GM18519 (cell line): Measurements from ENCODE around the gene CCSER2.
"Not testable (repeated sequence)": the region's sequence is repeated elsewhere in the genome, so short reads cannot be mapped to it uniquely, and the experiment has no call there.

Experiments used
- ATAC-seq: cut with Tn5 transposase; IDR thresholded peaks from one replicate; pipeline ENCODE4 v1.9.1; 2021; ENCODE audit warnings: mild to moderate bottlenecking, moderate library complexity; ENCODE audit not compliant: unreplicated experiment, low FRiP score

Gene CCSER2

DNA sequence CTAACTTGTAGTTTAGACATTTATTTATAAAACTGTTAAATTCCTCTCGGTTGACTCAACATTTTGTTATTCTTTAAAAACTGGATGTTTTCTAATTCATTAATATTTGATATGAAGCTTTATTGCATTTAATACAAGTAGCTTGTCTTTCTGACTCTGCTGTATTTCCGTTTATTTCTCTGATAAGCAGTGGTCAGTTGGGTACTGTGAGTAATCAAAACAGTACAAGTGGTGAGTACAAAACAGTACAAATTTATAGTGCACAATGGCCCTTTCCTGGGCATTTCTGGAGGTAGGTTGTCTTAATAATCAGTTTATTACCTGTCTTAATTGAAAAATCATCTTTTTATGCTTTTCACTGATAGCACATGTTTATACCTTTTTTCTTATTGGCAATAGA is 182.7 kb downstream of the CCSER2 start:
- no peak for ATAC-seq

- no peak for ATAC-seq
Observed at GRCh38 chr10:84511709-84512285, 183.4 kb downstream of the CCSER2 start.

DNA sequence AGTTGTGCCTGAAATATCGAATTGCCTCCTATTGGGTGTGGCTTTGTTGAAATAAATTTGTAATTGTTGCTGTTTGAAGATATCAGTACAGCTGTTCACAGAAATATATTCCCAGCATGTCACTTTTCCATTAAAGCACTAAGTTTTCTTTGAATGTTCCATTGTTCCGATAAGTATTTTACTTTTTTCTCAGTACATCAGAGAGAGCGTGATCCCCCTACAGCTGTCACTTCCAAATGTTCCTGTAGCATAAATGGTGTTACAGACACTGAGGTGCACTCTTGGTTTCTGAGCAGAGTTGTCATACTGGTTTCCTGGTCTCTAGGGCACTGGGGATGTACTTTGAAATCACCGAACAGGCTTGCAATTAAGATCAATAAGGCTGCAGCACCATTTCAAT is 189.2 kb downstream of the CCSER2 start:
- ATAC-seq: no peak

GRCh38 chr10:84519235-84519634 is 190.8 kb downstream of the CCSER2 start:
- no peak for ATAC-seq

DNA sequence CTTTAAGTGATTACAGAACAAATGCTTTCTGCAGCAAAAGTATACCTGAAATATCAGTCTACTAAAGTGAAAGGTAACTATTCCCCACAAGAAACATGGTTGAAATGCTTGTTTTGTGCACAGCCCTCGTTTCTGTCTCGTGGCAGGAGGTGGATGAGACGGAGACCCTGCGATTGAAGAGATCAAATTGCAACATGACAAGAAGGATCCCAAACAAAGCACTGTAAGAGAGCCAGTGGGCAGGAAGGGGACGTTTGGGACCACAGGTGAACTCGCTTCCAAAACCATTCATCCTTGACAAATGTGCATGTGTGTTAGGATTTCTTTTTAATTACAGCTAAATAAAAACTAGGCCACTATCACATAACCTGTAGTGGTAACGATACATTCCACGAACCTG is 192.6 kb downstream of the CCSER2 start:
- no peak for ATAC-seq

DNA sequence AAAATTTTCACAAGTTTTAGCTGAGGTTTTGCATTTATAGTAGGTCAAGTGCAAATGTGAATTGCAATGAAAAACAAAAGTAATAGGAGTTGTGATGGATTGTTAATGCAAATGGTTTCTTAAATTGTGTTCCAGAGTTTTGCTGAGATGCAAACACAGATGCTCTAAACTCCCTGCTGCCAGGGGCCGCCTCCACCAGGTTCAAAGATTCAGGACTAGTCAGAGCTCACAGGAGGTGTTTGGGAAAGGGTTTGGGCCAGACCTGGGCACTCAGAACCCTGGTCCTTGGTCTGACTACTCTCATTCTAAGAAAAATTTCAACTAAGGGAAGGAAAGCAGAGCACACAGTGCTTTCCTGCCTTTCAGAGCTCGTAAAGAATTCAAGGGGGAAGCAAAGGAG is 193.1 kb downstream of the CCSER2 start:
- ATAC-seq: no peak

GRCh38 chr10:84522612-84523462 is 194.4 kb downstream of the CCSER2 start:
- ATAC-seq: no peak

DNA sequence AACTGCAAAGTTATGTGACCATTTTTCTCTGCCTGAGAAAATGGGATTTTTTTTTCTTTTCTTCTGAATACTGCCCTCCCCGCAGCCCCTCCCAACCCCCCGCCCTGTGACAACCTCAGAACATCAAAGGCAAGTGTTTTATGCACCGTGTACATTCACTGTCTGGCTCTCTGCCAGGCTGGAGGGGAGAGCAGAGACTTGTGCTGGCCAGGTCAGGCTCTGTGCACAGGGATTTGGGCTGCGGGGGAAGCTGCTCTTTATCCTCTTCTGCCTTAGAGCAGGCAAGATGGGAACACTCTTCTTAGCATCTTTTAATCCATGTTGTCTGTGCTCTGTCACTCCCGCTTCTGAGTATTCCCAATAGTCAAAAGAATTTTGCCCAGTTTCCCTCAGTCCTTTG is 195.1 kb downstream of the CCSER2 start:
- no peak for ATAC-seq

DNA sequence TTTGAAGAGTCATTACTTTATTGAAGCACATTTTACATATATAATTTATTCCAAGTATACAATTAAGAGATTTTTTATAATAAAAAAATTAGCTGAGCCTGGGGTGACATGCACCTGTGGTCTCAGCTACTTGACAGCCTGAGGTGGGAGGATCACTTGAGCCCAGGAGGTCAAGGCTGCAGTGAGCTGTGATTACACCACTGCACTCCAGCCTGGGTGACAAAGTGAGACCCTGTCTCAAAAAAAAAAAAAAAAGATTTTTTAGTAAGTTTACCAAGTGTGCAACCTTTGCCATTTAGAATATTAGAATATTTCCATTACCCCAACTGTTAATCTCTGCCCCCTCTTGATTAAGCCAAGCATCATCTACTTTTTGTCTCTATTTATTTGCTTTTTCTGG is 196.0 kb downstream of the CCSER2 start:
- no peak for ATAC-seq

DNA sequence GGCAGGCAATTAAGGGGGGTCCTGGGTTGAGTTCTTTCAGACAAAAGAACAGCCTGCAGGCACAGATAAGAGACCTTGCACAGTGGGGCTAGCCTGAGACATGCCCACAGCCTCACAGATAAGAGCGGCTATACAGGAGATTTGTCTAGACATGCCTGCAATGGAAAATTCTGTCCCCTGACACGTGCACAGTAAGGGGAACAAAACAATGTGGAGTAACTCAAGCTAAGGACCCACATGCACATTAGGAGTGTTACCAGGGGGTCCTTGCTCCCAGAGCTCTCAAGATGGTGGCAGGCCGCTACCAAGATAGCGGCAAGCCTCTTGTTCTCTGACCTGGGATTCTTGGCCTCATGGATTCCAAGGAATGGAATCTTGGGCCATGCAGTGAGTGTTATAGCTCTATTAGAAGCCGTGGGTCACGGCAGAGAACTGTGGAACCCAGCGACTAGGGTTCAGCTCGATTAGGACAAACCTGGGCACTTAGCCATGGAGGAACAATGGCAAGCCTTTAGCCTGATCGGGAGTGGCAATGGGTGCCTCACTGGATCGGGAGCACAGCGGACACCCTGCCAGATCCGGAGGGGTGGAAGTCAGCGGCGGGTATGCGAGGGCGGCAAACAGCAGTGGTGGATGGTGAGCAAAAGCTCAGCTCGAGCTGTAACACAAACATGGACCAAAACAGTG is 196.9 kb downstream of the CCSER2 start:
- no peak for ATAC-seq

DNA sequence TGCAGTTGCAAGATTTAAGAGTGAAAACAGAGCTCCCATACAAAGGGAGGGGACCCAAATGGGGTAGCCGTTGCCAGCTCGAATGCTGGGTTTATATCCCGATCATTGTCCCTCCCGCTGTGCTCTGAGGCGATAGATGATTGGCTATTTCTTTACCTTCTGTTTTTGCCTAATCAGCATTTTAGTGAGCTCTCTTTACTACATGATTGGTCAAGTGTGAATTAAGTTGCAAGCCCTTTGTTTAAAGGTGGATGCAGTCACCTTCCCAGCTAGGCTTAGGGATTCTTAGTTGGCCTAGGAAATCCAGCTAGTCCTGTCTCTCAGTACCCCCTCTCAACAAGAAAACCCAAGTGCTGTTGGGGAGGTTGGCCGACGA is 197.4 kb downstream of the CCSER2 start:
- not testable (repeated sequence) for ATAC-seq

DNA sequence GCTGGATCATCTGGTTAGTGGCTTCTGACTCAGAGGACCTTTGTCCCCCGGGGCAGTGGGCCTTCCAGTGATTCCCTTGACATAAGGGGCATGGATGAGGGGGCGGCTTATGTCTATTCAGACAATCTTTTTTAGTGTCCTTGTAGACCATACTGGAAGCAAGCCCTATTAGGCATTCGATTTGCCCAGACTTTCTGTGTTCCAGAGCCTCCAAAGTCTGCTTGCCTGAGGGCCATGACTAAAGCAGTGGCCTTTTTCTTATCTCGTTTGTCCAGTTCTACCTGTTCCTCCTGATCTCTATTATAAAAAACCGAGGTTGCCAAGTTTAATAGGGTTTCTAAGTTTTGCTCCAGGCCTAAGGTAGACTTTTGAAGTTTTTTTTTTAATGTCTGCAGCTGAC is 199.0 kb downstream of the CCSER2 start:
- ATAC-seq: not testable (repeated sequence)

GRCh38 chr10:84528526-84528925 is 200.1 kb downstream of the CCSER2 start:
- ATAC-seq: not testable (repeated sequence)

DNA sequence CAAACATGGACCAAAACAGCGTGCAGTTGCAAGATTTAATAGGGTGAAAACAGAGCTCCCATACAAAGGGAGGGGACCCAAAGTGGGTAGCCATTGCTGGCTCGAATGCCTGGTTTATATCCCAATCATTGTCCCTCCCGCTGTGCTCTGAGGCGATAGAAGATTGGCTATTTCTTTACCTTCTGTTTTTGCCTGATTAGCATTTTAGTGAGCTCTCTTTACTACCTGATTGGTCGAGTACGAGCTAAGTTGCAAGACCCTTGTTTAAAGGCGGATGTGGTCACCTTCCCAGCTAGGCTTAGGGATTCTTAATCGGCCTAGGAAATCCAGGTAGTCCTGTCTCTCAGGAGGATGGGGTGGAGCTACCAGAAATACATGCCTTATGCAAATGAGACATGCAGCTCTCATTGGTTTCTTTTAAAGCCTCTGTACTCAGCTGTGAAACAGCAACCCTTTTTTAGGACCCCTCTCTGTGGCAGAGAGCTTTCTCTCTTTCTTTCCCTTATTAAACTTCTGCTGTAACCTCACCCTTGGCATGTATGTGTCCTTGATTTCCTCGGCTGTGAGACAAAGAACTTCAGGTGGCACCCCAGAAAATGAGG is 202.4 kb downstream of the CCSER2 start:
- ATAC-seq: no peak

DNA sequence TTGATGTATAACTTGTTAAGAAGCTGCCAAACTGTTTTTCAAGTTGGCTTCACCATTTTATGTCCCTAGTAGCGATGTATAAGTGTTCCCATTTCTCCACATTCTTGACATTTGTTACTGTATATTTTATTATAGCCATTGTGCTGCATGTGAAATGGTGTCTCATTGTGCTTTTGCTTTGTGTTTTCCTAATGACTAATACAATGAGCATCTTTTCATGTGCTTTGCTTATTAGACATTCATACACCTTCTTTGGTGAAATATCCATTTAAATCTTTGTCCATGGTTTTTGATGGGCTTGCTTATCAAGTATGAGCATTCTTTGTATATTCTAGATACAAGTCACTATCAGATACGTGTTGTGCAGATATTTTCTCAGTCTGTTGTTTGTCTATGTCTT is 203.0 kb downstream of the CCSER2 start:
- no peak for ATAC-seq

DNA sequence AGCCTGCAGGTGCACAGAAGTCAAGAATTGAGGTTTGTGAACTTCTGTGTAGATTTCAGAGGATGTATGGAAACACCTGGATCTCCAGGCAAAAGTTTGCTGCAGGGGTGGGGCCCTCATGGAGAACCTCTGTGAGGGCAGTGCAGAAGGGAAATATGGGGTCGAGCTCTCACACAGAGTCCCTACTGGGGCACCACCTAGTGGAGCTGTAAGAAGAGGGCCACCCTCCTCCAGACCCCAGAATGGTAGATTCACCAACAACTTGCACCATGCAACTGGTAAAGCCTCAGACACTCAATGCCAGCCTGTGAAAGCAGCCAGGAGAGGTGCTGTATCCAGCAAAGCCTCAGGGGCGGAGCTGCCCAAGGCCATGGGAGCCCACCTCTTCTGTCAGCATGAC is 205.8 kb downstream of the CCSER2 start:
- ATAC-seq: no peak

DNA sequence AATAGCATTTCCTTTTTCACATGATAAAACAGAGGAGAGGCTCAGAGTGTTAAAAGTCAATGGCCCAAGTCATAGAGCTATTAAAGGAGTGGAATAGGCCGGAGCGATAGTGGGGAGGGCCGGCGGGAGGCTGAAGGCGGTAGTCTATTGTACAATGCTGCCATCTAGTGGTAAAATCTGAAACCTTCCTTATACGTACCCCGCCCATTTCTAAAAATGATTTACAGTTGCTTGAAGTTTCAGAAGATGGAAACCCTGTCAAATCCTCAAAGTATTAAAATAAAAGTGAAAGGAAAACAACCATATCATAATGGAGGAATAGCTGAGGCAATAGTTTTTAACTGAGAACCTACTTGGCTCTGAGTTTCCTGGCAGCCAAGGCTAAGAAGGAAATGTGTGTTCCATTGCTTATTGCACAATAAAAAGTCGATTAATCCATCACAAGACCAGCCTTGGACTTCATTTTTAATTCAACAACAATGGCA is 209.1 kb downstream of the CCSER2 start:
- ATAC-seq: peak; percentile 60

- no peak for ATAC-seq
Observed at GRCh38 chr10:84538036-84538435, 209.6 kb downstream of the CCSER2 start.

GRCh38 chr10:84539216-84539615 is 210.8 kb downstream of the CCSER2 start:
- ATAC-seq: no peak

- peak; percentile 2 for ATAC-seq
Observed at GRCh38 chr10:84540022-84540616, 211.7 kb downstream of the CCSER2 start.
